ENCODE measurements around the gene ZNF385B.

DNA sequence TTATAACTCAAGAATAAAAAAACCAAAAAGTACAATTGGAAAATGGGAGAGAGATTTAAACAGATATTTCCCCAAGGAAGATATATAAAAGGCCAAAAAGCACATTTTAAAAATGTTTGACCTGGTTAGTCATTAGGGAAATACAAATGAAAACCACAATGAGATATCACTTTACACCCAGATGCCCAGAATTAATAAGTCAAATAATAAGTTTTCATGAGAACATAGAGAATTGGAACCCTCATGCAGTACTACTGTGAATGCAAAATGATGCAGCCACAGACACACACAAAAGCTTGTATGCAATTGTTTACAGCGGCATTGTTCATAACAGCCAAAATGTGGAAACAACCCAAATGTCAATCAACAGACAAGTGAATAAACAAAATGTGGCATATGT, 165.9 kb downstream of the ZNF385B start:
- TF ChIP-seq, protein P1, sequence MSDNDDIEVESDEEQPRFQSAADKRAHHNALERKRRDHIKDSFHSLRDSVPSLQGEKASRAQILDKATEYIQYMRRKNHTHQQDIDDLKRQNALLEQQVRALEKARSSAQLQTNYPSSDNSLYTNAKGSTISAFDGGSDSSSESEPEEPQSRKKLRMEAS (IDR thresholded peaks at IDR 0.05) = no peak
- TF ChIP-seq ZBTB7A (IDR thresholded peaks at IDR 0.05; ENCODE audit: low read depth) = no peak
- TF ChIP-seq EP300 (IDR thresholded peaks at IDR 0.05; ENCODE audit: borderline replicate concordance) = no peak
- TF ChIP-seq, protein P2, sequence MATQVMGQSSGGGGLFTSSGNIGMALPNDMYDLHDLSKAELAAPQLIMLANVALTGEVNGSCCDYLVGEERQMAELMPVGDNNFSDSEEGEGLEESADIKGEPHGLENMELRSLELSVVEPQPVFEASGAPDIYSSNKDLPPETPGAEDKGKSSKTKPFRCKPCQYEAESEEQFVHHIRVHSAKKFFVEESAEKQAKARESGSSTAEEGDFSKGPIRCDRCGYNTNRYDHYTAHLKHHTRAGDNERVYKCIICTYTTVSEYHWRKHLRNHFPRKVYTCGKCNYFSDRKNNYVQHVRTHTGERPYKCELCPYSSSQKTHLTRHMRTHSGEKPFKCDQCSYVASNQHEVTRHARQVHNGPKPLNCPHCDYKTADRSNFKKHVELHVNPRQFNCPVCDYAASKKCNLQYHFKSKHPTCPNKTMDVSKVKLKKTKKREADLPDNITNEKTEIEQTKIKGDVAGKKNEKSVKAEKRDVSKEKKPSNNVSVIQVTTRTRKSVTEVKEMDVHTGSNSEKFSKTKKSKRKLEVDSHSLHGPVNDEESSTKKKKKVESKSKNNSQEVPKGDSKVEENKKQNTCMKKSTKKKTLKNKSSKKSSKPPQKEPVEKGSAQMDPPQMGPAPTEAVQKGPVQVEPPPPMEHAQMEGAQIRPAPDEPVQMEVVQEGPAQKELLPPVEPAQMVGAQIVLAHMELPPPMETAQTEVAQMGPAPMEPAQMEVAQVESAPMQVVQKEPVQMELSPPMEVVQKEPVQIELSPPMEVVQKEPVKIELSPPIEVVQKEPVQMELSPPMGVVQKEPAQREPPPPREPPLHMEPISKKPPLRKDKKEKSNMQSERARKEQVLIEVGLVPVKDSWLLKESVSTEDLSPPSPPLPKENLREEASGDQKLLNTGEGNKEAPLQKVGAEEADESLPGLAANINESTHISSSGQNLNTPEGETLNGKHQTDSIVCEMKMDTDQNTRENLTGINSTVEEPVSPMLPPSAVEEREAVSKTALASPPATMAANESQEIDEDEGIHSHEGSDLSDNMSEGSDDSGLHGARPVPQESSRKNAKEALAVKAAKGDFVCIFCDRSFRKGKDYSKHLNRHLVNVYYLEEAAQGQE (IDR thresholded peaks at IDR 0.05; ENCODE audit: low read depth) = no peak

Measured in Ishikawa (cell line).